HEK293 (cell line): Measurements from ENCODE around the gene EIF5A.

Experiments used
- AEBP2 ChIP-seq: fragments of 450-650 bp; formaldehyde crosslinking; IDR thresholded peaks from 2 replicates; pipeline ENCODE4 v1.5.1; 2016; ENCODE audit warnings: missing biosample characterization, missing genetic modification characterization, borderline replicate concordance
- GLI2 ChIP-seq: fragments of 450-650 bp; formaldehyde crosslinking; IDR thresholded peaks from 2 replicates; pipeline ENCODE4; 2017; ENCODE audit warnings: missing biosample characterization, missing genetic modification characterization, low read depth, borderline replicate concordance
- GLIS2 ChIP-seq: fragments of 450-650 bp; formaldehyde crosslinking; IDR thresholded peaks from 2 replicates; pipeline ENCODE4 v1.5.1; 2016; ENCODE audit warnings: missing biosample characterization, missing genetic modification characterization
- KLF10 ChIP-seq: fragments of 450-650 bp; IDR thresholded peaks from 2 replicates; pipeline ENCODE4 v1.5.1; 2018; ENCODE audit warnings: missing biosample characterization, mild to moderate bottlenecking, missing genetic modification characterization
- MEIS1 ChIP-seq: sonication (generic); formaldehyde crosslinking; IDR thresholded peaks from 2 replicates; pipeline ENCODE4 v1.8.1; 2022; ENCODE audit warnings: missing genetic modification reagents, mild to moderate bottlenecking, borderline replicate concordance
- OSR2 ChIP-seq: fragments of 450-650 bp; formaldehyde crosslinking; IDR thresholded peaks from 2 replicates; pipeline ENCODE4 v1.5.1; 2016; ENCODE audit warnings: missing biosample characterization, missing genetic modification characterization
- PBX3 ChIP-seq: sonication (generic); formaldehyde crosslinking; IDR thresholded peaks from 2 replicates; pipeline ENCODE4 v1.8.1; 2022; ENCODE audit warnings: mild to moderate bottlenecking, moderate library complexity, missing genetic modification reagents
- PRDM6 ChIP-seq: fragments of 450-650 bp; formaldehyde crosslinking; IDR thresholded peaks from 2 replicates; pipeline ENCODE4 v1.5.1; 2017; ENCODE audit warnings: missing biosample characterization, missing genetic modification characterization
- RBAK ChIP-seq: fragments of 450-650 bp; formaldehyde crosslinking; IDR thresholded peaks from 2 replicates; pipeline ENCODE4 v1.5.1; 2016; ENCODE audit warnings: missing biosample characterization, missing genetic modification characterization
- ZBTB1 ChIP-seq: fragments of 450-650 bp; formaldehyde crosslinking; IDR thresholded peaks from 2 replicates; pipeline ENCODE4 v1.5.1; 2016; ENCODE audit warnings: missing biosample characterization, missing genetic modification characterization
- ZFP3 ChIP-seq: fragments of 450-650 bp; formaldehyde crosslinking; IDR thresholded peaks from 2 replicates; pipeline ENCODE4 v1.5.1; 2016; ENCODE audit warnings: low read depth, missing biosample characterization, missing genetic modification characterization
- ZFP37 ChIP-seq: fragments of 450-650 bp; formaldehyde crosslinking; IDR thresholded peaks from 2 replicates; pipeline ENCODE4 v1.5.1; 2016; ENCODE audit warnings: missing biosample characterization, missing genetic modification characterization
- ZFP41 ChIP-seq: fragments of 450-650 bp; formaldehyde crosslinking; IDR thresholded peaks from 2 replicates; pipeline ENCODE4 v1.5.1; 2016; ENCODE audit warnings: missing biosample characterization, missing genetic modification characterization, borderline replicate concordance
- ZNF114 ChIP-seq: fragments of 450-650 bp; formaldehyde crosslinking; IDR thresholded peaks from 2 replicates; pipeline ENCODE4 v1.5.0; 2017; ENCODE audit warnings: missing biosample characterization, missing genetic modification characterization
- ZNF133 ChIP-seq: fragments of 450-650 bp; formaldehyde crosslinking; IDR thresholded peaks from 2 replicates; pipeline ENCODE4 v1.5.1; 2016; ENCODE audit warnings: missing biosample characterization, missing genetic modification characterization
- ZNF169 ChIP-seq: fragments of 450-650 bp; formaldehyde crosslinking; IDR thresholded peaks from 2 replicates; pipeline ENCODE4 v1.5.1; 2016; ENCODE audit warnings: missing biosample characterization, missing genetic modification characterization
- ZNF174 ChIP-seq: fragments of 450-650 bp; formaldehyde crosslinking; IDR thresholded peaks from 2 replicates; pipeline ENCODE4 v1.5.0; 2017; ENCODE audit warnings: missing biosample characterization, mild to moderate bottlenecking, missing genetic modification characterization
- ZNF2 ChIP-seq: fragments of 450-650 bp; formaldehyde crosslinking; IDR thresholded peaks from 2 replicates; pipeline ENCODE4 v1.5.1; 2016; ENCODE audit warnings: missing biosample characterization, missing genetic modification characterization
- ZNF221 ChIP-seq: fragments of 450-650 bp; formaldehyde crosslinking; IDR thresholded peaks from 2 replicates; pipeline ENCODE4 v1.5.1; 2017; ENCODE audit warnings: missing biosample characterization, missing genetic modification characterization, borderline replicate concordance
- ZNF23 ChIP-seq: fragments of 450-650 bp; formaldehyde crosslinking; IDR thresholded peaks from 2 replicates; pipeline ENCODE4 v1.5.1; 2016; ENCODE audit warnings: missing biosample characterization, missing genetic modification characterization, borderline replicate concordance
- ZNF423 ChIP-seq: fragments of 450-650 bp; formaldehyde crosslinking; IDR thresholded peaks from 2 replicates; pipeline ENCODE4 v1.5.1; 2016; ENCODE audit warnings: missing biosample characterization, missing genetic modification characterization
- ZNF645 ChIP-seq: fragments of 450-650 bp; formaldehyde crosslinking; IDR thresholded peaks from 2 replicates; pipeline ENCODE4; 2016; ENCODE audit warnings: missing biosample characterization, missing genetic modification characterization
- ZNF658 ChIP-seq: fragments of 450-650 bp; formaldehyde crosslinking; IDR thresholded peaks from 2 replicates; pipeline ENCODE4; 2016; ENCODE audit warnings: missing biosample characterization, missing genetic modification characterization
- ZNF670 ChIP-seq: fragments of 450-650 bp; formaldehyde crosslinking; IDR thresholded peaks from 2 replicates; pipeline ENCODE4 v1.5.1; 2016; ENCODE audit warnings: missing biosample characterization, missing genetic modification characterization, low read depth
- ZNF701 ChIP-seq: fragments of 450-650 bp; formaldehyde crosslinking; IDR thresholded peaks from 2 replicates; pipeline ENCODE4 v1.5.1; 2016; ENCODE audit warnings: missing biosample characterization, missing genetic modification characterization
- ZNF704 ChIP-seq: fragments of 450-650 bp; formaldehyde crosslinking; IDR thresholded peaks from 2 replicates; pipeline ENCODE4 v1.5.1; 2016; ENCODE audit warnings: missing biosample characterization, missing genetic modification characterization
- ZNF707 ChIP-seq: fragments of 450-650 bp; formaldehyde crosslinking; IDR thresholded peaks from 2 replicates; pipeline ENCODE4 v1.5.1; 2016; ENCODE audit warnings: missing biosample characterization, missing genetic modification characterization
- ZNF776 ChIP-seq: fragments of 450-650 bp; formaldehyde crosslinking; IDR thresholded peaks from 2 replicates; pipeline ENCODE4 v1.5.0; 2017; ENCODE audit warnings: missing biosample characterization, missing genetic modification characterization, borderline replicate concordance
- ZNF837 ChIP-seq: fragments of 450-650 bp; formaldehyde crosslinking; IDR thresholded peaks from 2 replicates; pipeline ENCODE4 v1.5.1; 2016; ENCODE audit warnings: missing biosample characterization, missing genetic modification characterization
- TF ChIP-seq, protein P1 (sequence below): fragments of 450-650 bp; formaldehyde crosslinking; IDR thresholded peaks from 2 replicates; pipeline ENCODE4 v1.5.1; 2016; ENCODE audit warnings: missing biosample characterization, missing genetic modification characterization
- TF ChIP-seq, protein P2 (sequence below): fragments of 450-650 bp; formaldehyde crosslinking; IDR thresholded peaks from 2 replicates; pipeline ENCODE4 v1.5.1; 2016; ENCODE audit warnings: missing biosample characterization, missing genetic modification characterization

EIF5A gene

DNA sequence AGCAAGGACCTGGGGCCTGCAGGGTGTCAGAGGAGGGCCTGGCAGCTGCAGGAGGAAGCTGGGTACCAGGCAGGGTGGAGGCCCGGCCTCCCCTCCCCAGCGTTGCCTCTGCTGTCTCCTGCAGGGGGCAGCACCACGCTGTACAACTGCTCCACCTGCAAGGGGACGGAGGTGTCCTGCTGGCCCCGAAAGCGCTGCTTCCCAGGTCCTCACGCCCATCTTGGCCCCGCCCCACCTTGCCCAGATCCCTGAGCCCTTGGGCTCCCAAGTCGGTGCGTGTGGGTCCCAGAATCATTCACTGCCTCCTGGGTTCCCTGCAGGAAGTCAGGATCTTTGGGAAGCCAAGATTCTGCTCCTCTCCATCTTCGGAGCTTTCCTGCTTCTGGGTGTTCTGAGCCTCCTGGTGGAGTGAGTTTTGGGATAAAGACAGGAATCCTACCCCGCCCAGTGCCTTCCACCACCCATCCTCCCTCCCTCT, 48.7 kb downstream of the EIF5A start (continued):
- no peak for TF ChIP-seq ZNF645
- TF ChIP-seq ZNF133 (tag by site-specific recombination), result no peak
- TF ChIP-seq ZNF221 (tag by site-specific recombination), result no peak
- TF ChIP-seq ZNF704, result no peak
- TF ChIP-seq ZNF174 (tag by site-specific recombination), result no peak
- no peak for TF ChIP-seq ZNF23
- no peak for TF ChIP-seq ZNF114
- TF ChIP-seq AEBP2 (tag by site-specific recombination), result no peak
- no peak for TF ChIP-seq ZNF423 (tag by site-specific recombination)
- TF ChIP-seq GLI2 (tag by site-specific recombination), result no peak
- TF ChIP-seq OSR2 (tag by site-specific recombination), result no peak
- no peak for TF ChIP-seq ZNF658 (tag by site-specific recombination)
- TF ChIP-seq PBX3 (CRISPR knock-in tag), result no peak
- no peak for TF ChIP-seq MEIS1 (CRISPR knock-in tag)
- no peak for TF ChIP-seq ZFP3
- TF ChIP-seq ZNF707 (tag by site-specific recombination), result no peak
- no peak for TF ChIP-seq ZNF776 (tag by site-specific recombination)
- TF ChIP-seq RBAK (tag by site-specific recombination), result no peak
- TF ChIP-seq ZNF701 (tag by site-specific recombination), result no peak
- no peak for TF ChIP-seq ZNF837 (tag by site-specific recombination)
- no peak for TF ChIP-seq ZNF169 (tag by site-specific recombination)
- no peak for TF ChIP-seq ZNF670 (tag by site-specific recombination)
- TF ChIP-seq ZNF2, result peak; percentile 91
- TF ChIP-seq ZBTB1 (tag by site-specific recombination), result no peak
- TF ChIP-seq, protein P1, sequence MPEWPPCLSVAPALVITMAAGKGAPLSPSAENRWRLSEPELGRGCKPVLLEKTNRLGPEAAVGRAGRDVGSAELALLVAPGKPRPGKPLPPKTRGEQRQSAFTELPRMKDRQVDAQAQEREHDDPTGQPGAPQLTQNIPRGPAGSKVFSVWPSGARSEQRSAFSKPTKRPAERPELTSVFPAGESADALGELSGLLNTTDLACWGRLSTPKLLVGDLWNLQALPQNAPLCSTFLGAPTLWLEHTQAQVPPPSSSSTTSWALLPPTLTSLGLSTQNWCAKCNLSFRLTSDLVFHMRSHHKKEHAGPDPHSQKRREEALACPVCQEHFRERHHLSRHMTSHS (tag by site-specific recombination), result no peak
- TF ChIP-seq PRDM6 (tag by site-specific recombination), result no peak
- TF ChIP-seq GLIS2, result peak; percentile 84
- TF ChIP-seq ZFP37, result 0 out of 2 replicates have a peak, but pooled peaks have one; percentile 72
- TF ChIP-seq, protein P2, sequence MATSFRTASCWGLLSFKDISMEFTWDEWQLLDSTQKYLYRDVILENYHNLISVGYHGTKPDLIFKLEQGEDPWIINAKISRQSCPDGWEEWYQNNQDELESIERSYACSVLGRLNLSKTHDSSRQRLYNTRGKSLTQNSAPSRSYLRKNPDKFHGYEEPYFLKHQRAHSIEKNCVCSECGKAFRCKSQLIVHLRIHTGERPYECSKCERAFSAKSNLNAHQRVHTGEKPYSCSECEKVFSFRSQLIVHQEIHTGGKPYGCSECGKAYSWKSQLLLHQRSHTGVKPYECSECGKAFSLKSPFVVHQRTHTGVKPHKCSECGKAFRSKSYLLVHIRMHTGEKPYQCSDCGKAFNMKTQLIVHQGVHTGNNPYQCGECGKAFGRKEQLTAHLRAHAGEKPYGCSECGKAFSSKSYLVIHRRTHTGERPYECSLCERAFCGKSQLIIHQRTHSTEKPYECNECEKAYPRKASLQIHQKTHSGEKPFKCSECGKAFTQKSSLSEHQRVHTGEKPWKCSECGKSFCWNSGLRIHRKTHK (tag by site-specific recombination), result no peak
- no peak for TF ChIP-seq ZFP41 (tag by site-specific recombination)
- 0 out of 2 replicates have a peak, but pooled peaks have one; percentile 17 for TF ChIP-seq KLF10
